Stimulated activated memory B cell treated with anti-CD40 and anti-IgM and Interleukin-4, amounts not matched to agents 10 μg/mL and 1 μg/mL and 100 μg/mL, for 72 hours (primary cell): ENCODE results near the gene TRIO.

Experiments used
- ATAC-seq: fragments of 150-1000 bp; cut with Tn5 transposase; 2 replicates; pipeline ENCODE4 v1.10.0; 2021
- H3K27ac Mint-ChIP-seq: one replicate; pipeline ENCODE4 v1.8.0; 2022; ENCODE audit warnings: mild to moderate bottlenecking, mixed read lengths
- H3K27me3 Mint-ChIP-seq: one replicate; pipeline ENCODE4 v1.8.0; 2022; ENCODE audit warnings: mixed read lengths
- H3K36me3 Mint-ChIP-seq: one replicate; pipeline ENCODE4 v1.8.0; 2022; ENCODE audit warnings: mixed read lengths
- H3K4me1 Mint-ChIP-seq: one replicate; pipeline ENCODE4 v1.8.0; 2022; ENCODE audit warnings: mixed read lengths
- H3K4me3 Mint-ChIP-seq: one replicate; pipeline ENCODE4 v1.8.0; 2022; ENCODE audit warnings: mild to moderate bottlenecking, moderate library complexity, mixed read lengths
- H3K9me3 Mint-ChIP-seq: one replicate; pipeline ENCODE4 v1.8.0; 2022; ENCODE audit warnings: mixed read lengths

TRIO gene

DNA sequence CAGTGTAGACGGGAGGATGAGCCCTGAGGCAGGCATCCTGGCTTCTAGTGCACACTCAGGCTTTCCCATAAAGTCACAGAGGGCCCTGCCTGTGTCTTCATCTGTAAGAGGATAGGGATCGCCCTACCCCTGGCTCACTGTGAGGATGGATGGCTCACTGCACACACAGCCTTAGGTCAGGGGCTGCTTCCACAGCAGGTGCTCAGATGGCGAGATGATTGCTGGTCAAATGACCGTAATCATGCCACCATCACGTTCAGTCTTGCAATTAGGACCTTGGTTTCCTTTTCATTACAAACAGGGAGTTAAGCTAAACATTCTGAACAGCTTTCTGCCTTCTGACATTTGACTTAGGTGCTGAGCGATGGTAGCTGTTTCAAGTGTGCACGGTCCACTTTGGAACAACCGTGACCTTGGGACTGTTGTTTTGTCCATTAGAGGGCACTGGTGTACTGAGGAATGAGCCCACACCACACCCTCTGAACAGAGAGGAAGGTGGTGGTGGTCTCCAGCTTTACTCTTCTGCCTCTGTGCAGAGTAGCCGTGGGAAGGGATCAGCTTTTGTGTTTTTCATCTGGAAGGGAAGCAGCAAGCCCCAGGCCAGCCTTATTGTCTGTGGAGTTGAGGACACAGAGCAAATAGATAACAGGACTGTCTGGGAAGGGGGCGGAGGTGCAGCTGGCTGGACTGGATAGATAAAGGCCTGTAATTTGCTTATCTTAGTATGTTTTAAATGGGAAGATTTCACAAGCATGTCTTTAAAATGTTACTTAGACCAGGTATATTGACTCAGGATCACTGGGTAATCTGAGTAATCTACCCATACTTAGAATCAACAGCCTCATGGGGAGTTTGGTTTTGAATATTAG, 183.1 kb downstream of the TRIO start:
- Mint-ChIP-seq H3K4me3 (no peak overlapping the region), H3K27me3 (no peaks in the 10 kb centered on the region), H3K27ac (no peak overlapping the region), H3K4me1 (peaks cover 24% of the 10 kb centered on the region), H3K9me3 (no peaks in the 10 kb centered on the region), H3K36me3 (peaks cover 24% of the 10 kb centered on the region)
- no peak for ATAC-seq

DNA sequence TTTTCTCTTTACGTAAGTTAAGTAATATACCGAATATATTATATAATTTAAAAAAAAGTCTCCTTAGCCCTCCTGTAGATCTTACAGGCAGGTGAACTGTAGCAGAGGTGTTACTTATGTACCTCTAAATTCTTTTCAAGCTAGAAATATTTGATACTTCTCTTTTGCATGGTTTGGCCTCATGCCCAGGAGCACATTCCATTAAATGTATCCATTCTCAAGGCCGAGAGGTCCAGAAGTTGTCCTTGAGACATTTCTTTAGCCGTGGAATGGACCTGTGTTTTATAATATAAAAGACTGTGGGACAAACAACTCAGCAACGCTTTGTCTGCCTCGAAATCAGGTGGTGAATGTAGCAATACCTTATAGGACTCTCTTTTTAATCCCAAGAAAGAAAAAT, 184.5 kb downstream of the TRIO start:
- Mint-ChIP-seq H3K4me1 (peaks cover 34% of the 10 kb centered on the region), H3K9me3 (no peaks in the 10 kb centered on the region), H3K4me3 (no peak overlapping the region), H3K27me3 (no peaks in the 10 kb centered on the region), H3K36me3 (peaks cover 12% of the 10 kb centered on the region), H3K27ac (no peak overlapping the region)
- ATAC-seq = no peak

DNA sequence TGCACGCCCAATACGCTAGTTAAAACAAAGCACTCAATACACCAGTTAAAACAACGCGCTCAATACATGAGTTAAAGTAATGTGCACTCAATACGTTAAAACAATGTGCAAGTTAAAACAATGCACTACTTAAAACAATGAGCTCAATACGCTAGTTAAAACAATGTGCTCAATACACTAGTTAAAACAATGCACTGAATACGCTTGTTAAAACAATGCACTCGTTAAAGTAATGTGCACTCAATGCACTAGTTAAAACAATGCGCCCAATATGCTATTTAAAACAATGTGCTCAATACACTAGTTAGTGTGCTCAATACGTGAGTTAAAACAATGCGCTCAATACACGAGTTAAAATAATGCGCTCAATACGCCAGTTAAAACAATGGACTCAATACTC, 185.0 kb downstream of the TRIO start:
- Mint-ChIP-seq H3K36me3 (peaks cover 12% of the 10 kb centered on the region), H3K27ac (no peak overlapping the region), H3K27me3 (no peaks in the 10 kb centered on the region), H3K4me3 (no peak overlapping the region), H3K4me1 (peaks cover 34% of the 10 kb centered on the region), H3K9me3 (no peaks in the 10 kb centered on the region)
- ATAC-seq = no peak

DNA sequence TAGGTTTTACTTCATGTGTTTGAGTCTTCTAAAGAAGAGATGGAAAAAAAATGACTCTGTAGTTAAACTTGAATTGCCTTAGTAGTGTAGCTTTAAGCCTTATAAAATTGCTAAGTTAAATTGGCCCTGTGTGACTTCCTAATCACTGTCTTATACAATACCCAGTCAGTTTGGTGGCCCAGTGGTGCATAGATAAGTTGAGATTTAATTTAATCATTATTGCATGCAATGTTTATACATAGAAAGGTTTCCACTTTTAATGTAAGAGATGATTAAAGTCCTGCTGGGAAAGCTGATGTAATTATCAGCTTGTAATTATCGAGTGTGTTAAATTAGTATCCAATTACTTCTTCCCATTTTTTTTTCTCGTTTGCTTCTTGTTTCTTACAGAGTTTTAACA, 187.1 kb downstream of the TRIO start:
- no peaks in the 10 kb centered on the region for H3K27me3 Mint-ChIP-seq
- peaks cover 34% of the 10 kb centered on the region for H3K4me1 Mint-ChIP-seq
- H3K4me3 Mint-ChIP-seq = no peak overlapping the region
- no peaks in the 10 kb centered on the region for H3K9me3 Mint-ChIP-seq
- H3K36me3 Mint-ChIP-seq = peaks cover 17% of the 10 kb centered on the region
- ATAC-seq = no peak
- H3K27ac Mint-ChIP-seq = no peak overlapping the region

DNA sequence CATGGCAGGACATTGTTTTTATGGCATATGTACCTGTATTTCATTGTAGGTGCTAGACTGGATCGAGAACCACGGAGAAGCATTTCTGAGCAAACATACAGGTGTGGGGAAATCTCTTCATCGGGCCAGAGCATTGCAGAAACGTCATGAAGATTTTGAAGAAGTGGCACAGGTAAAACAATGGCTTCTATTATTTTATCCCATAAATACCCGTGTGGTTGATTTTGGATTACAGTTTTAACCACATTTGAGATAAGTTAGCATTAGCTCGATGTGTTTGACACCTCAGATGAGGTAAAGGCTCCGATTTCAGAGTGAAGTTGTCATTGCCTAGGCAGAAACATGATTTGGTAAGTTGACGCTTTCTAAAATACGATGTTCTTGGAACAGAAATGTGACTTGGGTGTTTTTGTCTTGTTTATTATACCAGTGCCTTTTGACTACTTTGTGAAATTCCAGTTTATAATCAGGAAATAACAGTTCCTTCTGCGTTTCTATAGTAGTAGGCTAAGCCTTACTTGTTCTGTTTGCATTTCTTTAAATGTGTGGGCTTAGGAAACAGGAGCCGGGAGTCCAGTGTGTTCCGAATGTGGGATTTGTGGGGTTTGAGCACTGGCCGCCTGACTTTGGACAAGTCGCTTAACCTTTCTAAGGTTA, 187.7 kb downstream of the TRIO start:
- peaks cover 20% of the 10 kb centered on the region for H3K36me3 Mint-ChIP-seq
- H3K9me3 Mint-ChIP-seq = no peaks in the 10 kb centered on the region
- peak overlapping the region; percentile 50 for H3K27ac Mint-ChIP-seq
- no peak for ATAC-seq
- no peaks in the 10 kb centered on the region for H3K27me3 Mint-ChIP-seq
- peak overlapping the region; percentile 40 for H3K4me3 Mint-ChIP-seq
- peaks cover 34% of the 10 kb centered on the region for H3K4me1 Mint-ChIP-seq

DNA sequence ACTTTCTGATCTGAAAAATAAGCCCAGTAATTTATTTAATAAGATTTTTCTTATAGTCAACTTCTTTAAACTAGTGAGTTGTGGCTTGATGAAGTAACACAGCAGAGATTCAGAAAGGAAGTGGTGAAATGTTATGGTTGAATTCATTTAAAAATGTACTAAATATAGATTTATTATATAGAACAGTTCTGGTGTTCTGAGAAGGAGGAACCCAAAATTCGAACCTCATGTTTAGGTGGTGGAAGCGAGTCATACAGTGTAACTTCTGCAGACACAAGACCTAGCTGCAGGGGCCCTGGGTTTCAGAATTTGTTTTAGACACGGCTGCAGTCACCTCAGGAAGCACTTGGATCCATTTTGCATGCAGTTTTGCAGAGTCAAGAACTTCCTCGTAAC, 188.2 kb downstream of the TRIO start:
- Mint-ChIP-seq H3K9me3 (no peaks in the 10 kb centered on the region), H3K4me1 (peaks cover 34% of the 10 kb centered on the region), H3K4me3 (no peak overlapping the region), H3K27ac (peak overlapping the region; percentile 50), H3K36me3 (peaks cover 21% of the 10 kb centered on the region), H3K27me3 (no peaks in the 10 kb centered on the region)
- ATAC-seq = peak; percentile 87

DNA sequence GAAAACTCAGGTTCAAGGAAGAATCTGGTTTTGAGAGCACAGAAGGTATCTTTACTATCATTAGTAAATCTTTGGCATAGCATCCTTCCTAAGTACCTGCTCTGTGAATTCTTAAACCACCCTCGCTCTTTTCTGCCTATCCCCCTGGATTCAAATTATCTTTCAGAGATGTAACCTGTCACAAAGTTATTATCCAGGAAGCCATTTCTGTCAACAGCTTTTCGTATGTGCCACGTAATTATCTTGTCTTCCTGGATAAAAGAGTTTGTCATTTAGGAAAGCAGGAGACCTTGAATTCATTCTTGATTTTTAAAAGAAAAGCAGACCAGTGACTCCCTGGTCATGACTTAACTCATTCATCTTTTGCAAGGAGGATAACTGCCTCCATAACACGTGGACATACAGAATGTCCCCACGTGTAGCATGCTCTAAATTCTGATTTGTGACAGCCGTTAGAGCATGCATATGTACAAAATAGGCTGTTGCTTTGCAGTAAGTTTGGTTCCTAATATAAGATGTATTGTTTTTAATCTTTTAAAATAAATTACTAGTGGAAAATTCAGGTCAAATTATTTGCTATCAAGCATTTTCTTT, 189.0 kb downstream of the TRIO start:
- peaks cover 27% of the 10 kb centered on the region for H3K36me3 Mint-ChIP-seq
- H3K27me3 Mint-ChIP-seq = no peaks in the 10 kb centered on the region
- no peak for ATAC-seq
- no peak overlapping the region for H3K27ac Mint-ChIP-seq
- no peak overlapping the region for H3K4me3 Mint-ChIP-seq
- no peaks in the 10 kb centered on the region for H3K9me3 Mint-ChIP-seq
- peaks cover 34% of the 10 kb centered on the region for H3K4me1 Mint-ChIP-seq

DNA sequence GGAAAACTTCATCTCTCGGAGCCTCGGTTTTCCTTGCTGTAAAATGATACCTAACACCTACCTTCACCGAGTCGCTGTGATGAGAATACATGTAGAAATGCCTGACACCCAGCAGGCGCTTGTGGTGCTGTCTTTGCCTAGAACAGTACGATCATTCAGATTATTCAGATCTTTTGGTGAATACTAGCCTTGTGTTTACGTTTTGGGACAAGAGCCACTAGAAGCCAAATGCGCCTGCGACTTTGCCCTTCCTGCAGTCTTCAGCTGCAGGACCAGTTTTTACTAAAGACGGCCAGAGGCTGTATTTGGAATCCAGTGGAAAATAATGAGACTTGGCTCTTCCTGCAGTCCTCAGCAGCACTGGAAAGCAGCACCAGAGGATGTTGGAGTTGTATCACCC, 189.6 kb downstream of the TRIO start:
- no peaks in the 10 kb centered on the region for H3K27me3 Mint-ChIP-seq
- ATAC-seq = no peak
- H3K36me3 Mint-ChIP-seq = peaks cover 33% of the 10 kb centered on the region
- peaks cover 34% of the 10 kb centered on the region for H3K4me1 Mint-ChIP-seq
- H3K27ac Mint-ChIP-seq = no peak overlapping the region
- H3K4me3 Mint-ChIP-seq = no peak overlapping the region
- H3K9me3 Mint-ChIP-seq = no peaks in the 10 kb centered on the region

DNA sequence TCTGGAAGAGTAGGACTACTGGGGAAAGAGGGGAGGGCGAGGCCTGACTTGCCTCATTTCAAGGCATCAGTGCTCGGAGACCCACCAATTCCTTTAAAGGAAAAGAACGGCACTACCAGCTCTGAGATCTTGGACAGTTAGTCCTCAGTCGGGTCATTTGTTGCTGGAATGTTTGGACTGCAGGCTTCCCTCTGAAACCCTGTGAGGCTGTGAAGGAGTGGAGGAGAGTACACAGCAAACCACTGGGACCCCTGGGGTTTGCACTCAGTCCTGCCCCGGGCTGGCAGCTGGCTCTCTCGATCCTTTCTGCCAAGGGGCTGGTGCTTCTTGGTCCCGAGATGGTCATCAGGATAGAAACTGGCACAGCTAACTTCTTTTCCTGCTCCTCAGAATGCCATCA, 194.5 kb downstream of the TRIO start:
- no peaks in the 10 kb centered on the region for H3K27me3 Mint-ChIP-seq
- no peak overlapping the region for H3K4me3 Mint-ChIP-seq
- no peaks in the 10 kb centered on the region for H3K9me3 Mint-ChIP-seq
- ATAC-seq = no peak
- H3K36me3 Mint-ChIP-seq = peaks cover 55% of the 10 kb centered on the region
- H3K27ac Mint-ChIP-seq = no peak overlapping the region
- peaks cover 31% of the 10 kb centered on the region for H3K4me1 Mint-ChIP-seq

DNA sequence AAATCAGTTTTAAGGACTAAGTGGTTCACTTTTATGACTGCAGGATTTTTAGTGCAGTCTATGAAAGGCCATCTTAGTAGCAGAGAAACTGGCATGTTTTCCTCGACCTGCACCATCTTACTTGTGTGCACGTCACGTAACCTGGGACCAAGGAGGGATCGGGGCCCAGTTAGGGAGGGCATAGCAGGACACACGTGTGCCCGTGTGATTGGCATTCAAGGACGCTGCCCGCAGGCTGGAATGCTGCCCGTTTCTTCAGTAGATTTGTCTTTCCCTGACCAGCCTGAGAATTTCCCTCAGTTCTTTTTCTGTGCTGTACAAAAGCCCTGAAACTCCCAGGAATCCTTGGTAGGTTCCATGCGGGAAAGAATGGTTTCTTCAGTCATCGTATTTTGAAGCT, 196.3 kb downstream of the TRIO start:
- peaks cover 65% of the 10 kb centered on the region for H3K36me3 Mint-ChIP-seq
- ATAC-seq = no peak

DNA sequence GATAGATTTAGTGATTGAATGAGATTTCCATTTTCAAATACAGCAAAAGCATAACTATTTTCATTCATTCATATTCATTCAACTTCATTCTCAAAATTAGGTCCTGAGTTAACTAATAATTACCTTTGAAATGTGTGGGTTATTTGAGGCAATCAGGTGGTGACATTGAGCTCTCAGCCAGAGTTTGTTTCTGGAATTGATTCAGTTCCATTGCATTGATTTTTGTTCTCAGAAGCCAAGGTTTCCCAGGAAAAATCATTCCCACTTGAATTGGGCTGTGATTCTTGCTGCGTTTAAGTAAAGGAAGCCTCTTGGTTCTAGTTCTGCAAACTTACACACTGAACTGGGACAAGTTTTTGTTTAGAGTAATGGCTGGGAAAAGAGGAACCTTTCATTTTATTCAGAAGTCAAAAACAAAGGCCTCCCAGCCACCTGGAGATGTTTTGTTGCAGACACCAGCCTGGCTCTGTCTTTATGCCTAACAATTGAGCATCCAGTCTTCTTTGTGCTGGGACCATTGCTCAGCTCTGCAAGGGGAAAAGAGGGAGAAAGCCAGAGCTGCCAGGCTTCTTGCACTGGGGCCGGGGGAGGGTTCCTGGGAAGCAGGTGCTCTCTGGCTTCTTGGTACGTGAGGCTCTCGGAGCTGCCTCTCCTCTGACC, 198.6 kb downstream of the TRIO start:
- peak overlapping the region; percentile 31 for H3K4me3 Mint-ChIP-seq
- ATAC-seq = peak; percentile 64
- no peaks in the 10 kb centered on the region for H3K9me3 Mint-ChIP-seq
- H3K4me1 Mint-ChIP-seq = peaks cover 41% of the 10 kb centered on the region
- no peaks in the 10 kb centered on the region for H3K27me3 Mint-ChIP-seq
- H3K27ac Mint-ChIP-seq = peak overlapping the region; percentile 20
- peaks cover 62% of the 10 kb centered on the region for H3K36me3 Mint-ChIP-seq

More for the DNA sequence above, 196.3 kb downstream of the TRIO start:
- Mint-ChIP-seq H3K27me3 (no peaks in the 10 kb centered on the region), H3K27ac (no peak overlapping the region), H3K4me1 (peaks cover 41% of the 10 kb centered on the region), H3K4me3 (no peak overlapping the region), H3K9me3 (no peaks in the 10 kb centered on the region)

DNA sequence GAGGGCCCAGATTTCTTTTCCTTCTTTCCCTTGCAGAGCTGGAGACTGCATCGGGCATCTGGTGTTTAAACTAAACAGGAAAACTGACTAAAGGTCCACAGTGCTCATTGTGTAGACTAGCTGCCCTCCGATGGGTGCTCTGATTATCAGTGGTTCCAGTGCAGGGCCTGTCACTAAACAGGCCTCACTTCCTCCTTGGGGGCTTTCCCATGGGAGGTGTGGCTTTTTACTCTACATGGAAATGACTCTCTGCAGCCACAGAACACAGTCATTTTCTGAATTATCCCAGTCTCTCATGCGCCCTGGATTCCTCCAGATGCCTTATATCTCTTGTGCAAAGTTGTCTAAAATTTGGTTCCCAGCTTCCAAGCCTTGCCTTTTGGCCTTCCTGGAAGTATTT, 199.2 kb downstream of the TRIO start:
- H3K4me3 Mint-ChIP-seq = no peak overlapping the region
- peaks cover 41% of the 10 kb centered on the region for H3K4me1 Mint-ChIP-seq
- H3K27me3 Mint-ChIP-seq = no peaks in the 10 kb centered on the region
- peak overlapping the region; percentile 20 for H3K27ac Mint-ChIP-seq
- peak; percentile 96 for ATAC-seq
- H3K36me3 Mint-ChIP-seq = peaks cover 58% of the 10 kb centered on the region
- no peaks in the 10 kb centered on the region for H3K9me3 Mint-ChIP-seq

DNA sequence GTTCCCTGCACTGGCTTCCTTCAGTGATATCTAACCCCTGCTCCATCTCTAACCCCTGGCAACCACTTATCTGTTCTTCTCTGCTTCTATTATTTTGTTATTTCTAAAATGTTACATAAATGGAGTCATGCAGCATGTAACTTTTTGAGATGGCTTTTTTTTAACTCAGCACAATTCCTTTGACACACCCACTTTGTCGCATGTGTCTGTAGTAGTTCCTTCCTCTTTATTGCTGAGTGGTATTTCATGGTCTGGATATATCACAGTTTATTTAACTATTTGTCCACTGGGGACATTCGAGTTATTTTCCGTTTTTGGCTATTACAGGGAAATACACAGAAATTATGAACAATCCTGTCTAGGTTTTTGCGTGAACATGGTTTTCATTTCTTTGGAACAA, 200.2 kb downstream of the TRIO start:
- Mint-ChIP-seq H3K9me3 (no peaks in the 10 kb centered on the region), H3K36me3 (peaks cover 57% of the 10 kb centered on the region), H3K27me3 (no peaks in the 10 kb centered on the region), H3K4me1 (peaks cover 37% of the 10 kb centered on the region), H3K4me3 (peak overlapping the region; percentile 36), H3K27ac (peak overlapping the region; percentile 48)
- ATAC-seq = no peak

DNA sequence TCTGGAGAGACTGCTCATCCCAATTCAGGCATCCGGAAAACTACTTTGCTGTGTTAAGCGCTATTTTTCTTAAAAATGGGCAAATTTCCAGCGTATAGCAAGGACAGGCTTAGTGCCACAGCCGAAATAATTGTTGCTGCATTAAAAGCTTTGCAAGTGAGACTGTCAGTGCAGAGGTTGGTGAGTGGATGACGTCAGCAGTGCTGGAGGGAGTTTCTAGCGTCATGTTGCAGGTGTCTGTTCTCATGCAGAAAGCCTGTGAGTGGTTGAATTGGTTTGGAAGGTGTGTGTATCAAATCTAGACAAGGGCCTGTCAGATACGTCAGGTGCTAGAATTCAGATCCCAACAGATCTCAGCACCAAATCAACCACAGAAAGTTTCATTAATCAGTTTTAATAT, 204.4 kb downstream of the TRIO start:
- Mint-ChIP-seq H3K4me1 (peaks cover 50% of the 10 kb centered on the region), H3K9me3 (no peaks in the 10 kb centered on the region), H3K27ac (no peak overlapping the region), H3K36me3 (peaks cover 58% of the 10 kb centered on the region), H3K4me3 (no peak overlapping the region), H3K27me3 (no peaks in the 10 kb centered on the region)
- no peak for ATAC-seq

DNA sequence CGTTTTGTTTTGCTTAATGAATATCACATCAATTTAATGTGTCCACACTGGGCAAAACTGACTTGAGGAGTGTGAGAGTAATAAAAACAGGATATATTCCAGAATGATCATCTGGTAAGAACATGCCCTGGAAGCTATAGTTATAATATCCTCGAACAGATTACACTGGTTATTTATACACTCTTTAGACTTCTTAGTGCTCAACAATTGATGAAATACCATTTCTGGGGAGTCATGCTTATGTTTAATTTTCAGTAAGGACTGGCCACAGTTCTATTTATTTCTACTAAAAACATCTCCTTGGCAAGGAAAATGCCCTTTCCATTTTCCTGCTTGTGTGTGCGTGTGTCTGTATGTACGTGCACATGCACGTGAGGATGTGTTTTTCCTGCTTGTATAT, 205.0 kb downstream of the TRIO start:
- H3K4me3 Mint-ChIP-seq = no peak overlapping the region
- H3K9me3 Mint-ChIP-seq = no peaks in the 10 kb centered on the region
- H3K4me1 Mint-ChIP-seq = peaks cover 43% of the 10 kb centered on the region
- no peaks in the 10 kb centered on the region for H3K27me3 Mint-ChIP-seq
- H3K36me3 Mint-ChIP-seq = peaks cover 54% of the 10 kb centered on the region
- H3K27ac Mint-ChIP-seq = no peak overlapping the region
- no peak for ATAC-seq
